ENCODE results near the gene FSCN2.
"Not testable (repeated sequence)": the region's sequence is repeated elsewhere in the genome, so short reads cannot be mapped to it uniquely, and the experiment has no call there.

The FSCN2 gene

GRCh38 chr17:81526662-81527571 lies 1.3 kb upstream of the FSCN2 start:
- Histone ChIP-seq H3K36me3 (no peaks in the 10 kb centered on the region), H3K4me3 (no peak overlapping the region), H3K9me3 (no peaks in the 10 kb centered on the region), H3K4me1 (peaks cover 0 to 28% (median 22%) of the 10 kb centered on the region in 4 donors), H3K27ac (no peak overlapping the region), H3K27me3 (peaks cover 0 to 24% of the 10 kb centered on the region in 2 donors)
- no peak for DNase-seq
- intact Hi-C loops (cut with DNase I; ENCODE audit: low total_unique reads): no loop called here
- no peak for TF ChIP-seq CTCF (IDR thresholded peaks at IDR 0.05)

DNA sequence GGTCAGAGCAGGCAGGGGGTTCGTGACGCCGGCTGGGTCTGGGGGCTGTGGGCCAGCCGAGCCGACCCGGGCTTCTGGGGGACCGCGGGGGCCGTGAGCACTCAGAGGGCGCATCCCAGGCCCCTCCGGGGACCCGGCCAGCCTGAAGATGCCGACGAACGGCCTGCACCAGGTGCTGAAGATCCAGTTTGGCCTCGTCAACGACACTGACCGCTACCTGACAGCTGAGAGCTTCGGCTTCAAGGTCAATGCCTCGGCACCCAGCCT lies 140 bp downstream of the FSCN2 start:
- H3K4me1 ChIP-seq: peaks cover 0 to 24% (median 17%) of the 10 kb centered on the region in 4 donors
- H3K9me3 ChIP-seq: no peaks in the 10 kb centered on the region
- H3K36me3 ChIP-seq: no peaks in the 10 kb centered on the region
- intact Hi-C loops (cut with DNase I; ENCODE audit: low total_unique reads): no loop called here
- H3K27ac ChIP-seq: no peak overlapping the region
- no peak for TF ChIP-seq CTCF (IDR thresholded peaks at IDR 0.05)
- H3K27me3 ChIP-seq: peaks cover 0 to 20% of the 10 kb centered on the region in 2 donors
- no peak for DNase-seq
- H3K4me3 ChIP-seq: no peak overlapping the region

GRCh38 chr17:81528651-81529436 lies 667 bp downstream of the FSCN2 start:
- H3K27ac ChIP-seq: no peak overlapping the region
- peaks cover 0 to 19% (median 12%) of the 10 kb centered on the region in 4 donors for H3K4me1 ChIP-seq
- no peak for TF ChIP-seq CTCF (IDR thresholded peaks at IDR 0.05)
- intact Hi-C loops (cut with DNase I; ENCODE audit: low total_unique reads): no loop called here
- H3K27me3 ChIP-seq: peaks cover 0 to 15% of the 10 kb centered on the region in 2 donors
- DNase-seq: no peak
- no peak overlapping the region for H3K4me3 ChIP-seq
- H3K9me3 ChIP-seq: no peaks in the 10 kb centered on the region
- H3K36me3 ChIP-seq: no peaks in the 10 kb centered on the region

- H3K27ac ChIP-seq: no peak overlapping the region
- H3K36me3 ChIP-seq: no peaks in the 10 kb centered on the region
- H3K9me3 ChIP-seq: no peaks in the 10 kb centered on the region
- H3K4me1 ChIP-seq: peaks cover 0 to 23% (median 11%) of the 10 kb centered on the region in 4 donors
- no peak for TF ChIP-seq CTCF (IDR thresholded peaks at IDR 0.05)
- peaks cover 0 to 10% of the 10 kb centered on the region in 2 donors for H3K27me3 ChIP-seq
- intact Hi-C loops (cut with DNase I; ENCODE audit: low total_unique reads): no loop called here
- DNase-seq: no peak
- H3K4me3 ChIP-seq: no peak overlapping the region
These were observed 1.2 kb downstream of the FSCN2 start for GRCh38 chr17:81529437-81529803.

GRCh38 chr17:81531013-81531412 lies 2.8 kb downstream of the FSCN2 start:
- DNase-seq; H3K9me3 ChIP-seq; H3K27me3 ChIP-seq; H3K36me3 ChIP-seq; intact Hi-C loops (cut with DNase I; ENCODE audit: low total_unique reads); H3K27ac ChIP-seq; H3K4me3 ChIP-seq: not testable (repeated sequence)
- peaks cover 0 to 24% (median 11%) of the 10 kb centered on the region in 4 donors for H3K4me1 ChIP-seq

DNA sequence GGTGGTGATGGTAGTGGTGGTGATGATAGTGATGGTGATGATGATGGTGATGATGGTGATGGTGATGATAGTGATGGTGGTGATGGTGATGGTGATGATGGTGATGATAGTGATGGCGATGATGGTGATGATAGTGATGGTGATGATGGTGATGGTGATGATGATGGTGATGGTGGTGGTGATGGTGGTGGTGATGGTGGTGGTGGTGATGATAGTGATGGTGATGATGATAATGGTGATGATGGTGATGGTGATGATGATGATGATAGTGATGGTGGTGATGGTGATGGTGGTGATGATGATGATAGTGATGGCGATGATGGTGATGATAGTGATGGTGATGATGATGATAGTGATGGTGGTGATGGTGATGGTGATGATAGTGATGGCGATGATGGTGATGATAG lies 3.8 kb downstream of the FSCN2 start:
- H3K4me1 ChIP-seq: peaks cover 0 to 30% (median 15%) of the 10 kb centered on the region in 4 donors
- H3K4me3 ChIP-seq; H3K36me3 ChIP-seq; DNase-seq; H3K27me3 ChIP-seq; H3K27ac ChIP-seq; intact Hi-C loops (cut with DNase I; ENCODE audit: low total_unique reads); H3K9me3 ChIP-seq: not testable (repeated sequence)
